AG09309 (cell line): ENCODE measurements around the gene NRP2.
A peak's percentile ranks its signal among the peaks of the same experiment; 100 is the strongest.

Experiments used
- DNase-seq: peaks from one replicate; pipeline ENCODE4 v3.0.0-alpha.2; 2010; ENCODE audit warnings: low read depth
- H3K4me3 ChIP-seq: 2 replicates; pipeline ENCODE4 v1.5.1; 2011; ENCODE audit warnings: mild to moderate bottlenecking, low read depth, low read length, moderate library complexity; ENCODE audit not compliant: control insufficient read depth
- TF ChIP-seq, protein P1 (sequence below): IDR thresholded peaks from 2 replicates; pipeline ENCODE4 v1.5.1; 2011; ENCODE audit warnings: mild to moderate bottlenecking, low read depth, low read length, inconsistent platforms; ENCODE audit not compliant: insufficient read depth, control insufficient read depth; ENCODE audit errors: missing control alignments

Gene NRP2

DNA sequence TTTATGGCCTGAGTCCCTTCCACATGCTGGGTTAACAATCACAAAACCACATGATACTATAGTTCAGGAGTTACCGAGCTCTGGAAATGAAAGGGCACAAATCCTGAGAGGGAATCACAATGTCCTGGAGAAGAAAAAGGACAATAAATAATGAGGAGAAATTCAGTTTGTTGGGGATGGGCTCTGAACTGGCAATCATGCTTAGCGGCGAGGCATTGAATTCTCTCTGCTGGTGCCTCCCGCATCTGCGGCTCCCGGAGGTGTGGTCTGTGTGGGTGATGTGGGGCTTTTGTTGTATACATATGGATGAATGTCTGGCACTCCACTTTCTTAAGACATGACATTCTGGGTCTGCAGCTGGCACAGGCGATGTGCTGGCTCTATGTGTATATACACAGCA lies 46.1 kb downstream of the NRP2 start:
- H3K4me3 ChIP-seq, result no peak overlapping the region
- TF ChIP-seq, protein P1, sequence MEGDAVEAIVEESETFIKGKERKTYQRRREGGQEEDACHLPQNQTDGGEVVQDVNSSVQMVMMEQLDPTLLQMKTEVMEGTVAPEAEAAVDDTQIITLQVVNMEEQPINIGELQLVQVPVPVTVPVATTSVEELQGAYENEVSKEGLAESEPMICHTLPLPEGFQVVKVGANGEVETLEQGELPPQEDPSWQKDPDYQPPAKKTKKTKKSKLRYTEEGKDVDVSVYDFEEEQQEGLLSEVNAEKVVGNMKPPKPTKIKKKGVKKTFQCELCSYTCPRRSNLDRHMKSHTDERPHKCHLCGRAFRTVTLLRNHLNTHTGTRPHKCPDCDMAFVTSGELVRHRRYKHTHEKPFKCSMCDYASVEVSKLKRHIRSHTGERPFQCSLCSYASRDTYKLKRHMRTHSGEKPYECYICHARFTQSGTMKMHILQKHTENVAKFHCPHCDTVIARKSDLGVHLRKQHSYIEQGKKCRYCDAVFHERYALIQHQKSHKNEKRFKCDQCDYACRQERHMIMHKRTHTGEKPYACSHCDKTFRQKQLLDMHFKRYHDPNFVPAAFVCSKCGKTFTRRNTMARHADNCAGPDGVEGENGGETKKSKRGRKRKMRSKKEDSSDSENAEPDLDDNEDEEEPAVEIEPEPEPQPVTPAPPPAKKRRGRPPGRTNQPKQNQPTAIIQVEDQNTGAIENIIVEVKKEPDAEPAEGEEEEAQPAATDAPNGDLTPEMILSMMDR, result no peak
- DNase-seq, result no peak

DNA sequence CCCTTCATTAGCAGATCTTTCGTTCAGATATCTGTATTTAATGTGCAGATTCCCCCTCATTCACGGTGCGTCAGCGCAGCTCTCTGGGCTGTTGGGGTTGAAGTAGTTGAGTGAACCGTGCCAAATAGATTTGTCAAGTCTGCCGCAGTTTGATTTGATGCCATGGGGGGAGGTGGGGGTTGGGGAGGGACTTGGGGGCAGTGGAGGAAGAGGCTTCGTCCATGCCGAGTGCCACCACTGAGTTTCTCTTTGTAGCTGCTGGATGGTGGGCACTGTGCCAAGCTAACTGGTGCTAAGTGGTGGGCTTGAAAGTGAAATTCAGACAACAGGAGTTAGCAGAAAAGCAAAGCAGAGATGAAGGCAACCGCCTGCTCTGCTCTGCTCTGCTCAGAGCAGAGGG lies 47.9 kb downstream of the NRP2 start:
- DNase-seq, result no peak
- H3K4me3 ChIP-seq, result no peak overlapping the region
- TF ChIP-seq, protein P1, result no peak

DNA sequence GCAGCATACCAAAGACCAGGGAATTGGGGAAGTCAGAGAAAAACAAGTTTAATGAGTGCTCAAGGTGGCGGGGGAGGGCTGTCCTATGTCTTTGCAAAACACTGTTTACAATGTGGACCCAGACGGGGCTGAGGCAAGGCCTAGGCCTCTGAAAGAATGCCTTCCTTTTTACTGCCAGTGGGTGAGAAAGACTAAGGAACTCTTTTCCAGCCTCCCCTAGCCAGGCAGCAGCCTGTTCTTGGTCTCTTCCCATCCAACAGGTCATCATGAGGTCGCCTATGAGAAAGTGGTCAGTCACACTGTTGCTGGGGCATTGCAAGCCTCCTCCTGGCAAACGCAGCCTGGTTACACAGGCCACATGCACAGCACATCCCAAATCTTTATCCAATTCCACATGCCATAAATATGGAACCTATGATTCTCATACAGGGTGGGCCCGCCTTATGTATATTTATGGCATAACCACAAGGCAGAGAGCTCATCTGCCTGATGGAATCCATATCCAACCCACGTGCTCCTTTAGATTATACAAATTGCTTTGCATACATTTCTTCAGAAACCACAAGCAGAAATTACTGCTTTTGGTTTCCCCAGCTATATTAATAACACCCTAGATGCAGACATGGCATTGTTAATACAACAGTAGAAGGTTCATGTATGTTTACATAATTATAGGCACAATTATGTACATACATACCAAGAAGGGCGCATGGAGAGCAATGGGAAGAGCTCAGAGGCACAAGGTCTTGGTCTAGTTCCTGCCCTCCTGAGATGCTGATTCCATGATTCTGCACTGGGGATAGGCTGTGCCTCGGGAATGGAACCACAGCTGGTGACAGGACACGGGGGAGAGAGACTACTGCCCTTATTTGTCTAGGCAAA lies 48.6 kb downstream of the NRP2 start:
- DNase-seq, result no peak
- H3K4me3 ChIP-seq, result no peak overlapping the region
- TF ChIP-seq, protein P1, result no peak

DNA sequence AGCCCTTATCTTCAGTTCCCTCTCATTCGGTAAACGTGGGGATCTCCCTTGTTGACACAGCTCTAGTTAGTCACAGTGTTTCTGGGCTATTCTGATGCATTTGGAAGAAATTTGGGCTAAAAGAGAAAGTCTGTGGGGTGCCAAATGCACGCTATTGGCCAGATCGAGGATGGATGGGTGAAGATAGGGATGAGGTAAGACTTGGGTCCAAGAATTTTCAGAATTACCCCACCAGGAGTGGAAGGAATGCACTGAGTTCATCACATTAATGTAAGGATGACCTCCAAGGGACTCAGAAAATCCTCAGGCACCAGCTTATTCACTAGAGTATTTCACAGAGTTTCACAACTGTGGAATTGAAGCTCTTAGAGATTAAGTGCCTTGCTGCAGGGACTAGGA lies 49.3 kb downstream of the NRP2 start:
- H3K4me3 ChIP-seq, result no peak overlapping the region
- TF ChIP-seq, protein P1, result no peak
- peak; percentile 92 for DNase-seq

DNA sequence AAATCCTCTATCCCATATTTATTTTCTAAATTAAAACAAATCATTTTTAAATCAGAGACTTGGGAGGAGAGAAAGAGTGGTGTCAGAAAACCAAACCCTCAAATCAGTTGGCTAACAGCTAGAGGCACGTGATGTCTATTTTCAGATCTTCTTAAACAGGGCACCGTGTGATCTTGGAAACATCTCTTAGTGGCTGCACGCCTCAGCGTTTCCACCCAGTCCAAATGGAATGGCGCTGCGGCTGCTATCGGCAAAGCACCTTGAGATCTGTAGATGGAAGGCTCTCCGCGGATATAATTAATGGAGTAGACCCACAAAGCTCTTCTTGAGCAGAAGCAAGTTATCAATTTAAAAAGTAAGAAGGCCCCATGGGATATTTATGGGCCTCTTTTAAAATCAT lies 50.0 kb downstream of the NRP2 start:
- TF ChIP-seq, protein P1, result no peak
- no peak for DNase-seq
- H3K4me3 ChIP-seq, result no peak overlapping the region

DNA sequence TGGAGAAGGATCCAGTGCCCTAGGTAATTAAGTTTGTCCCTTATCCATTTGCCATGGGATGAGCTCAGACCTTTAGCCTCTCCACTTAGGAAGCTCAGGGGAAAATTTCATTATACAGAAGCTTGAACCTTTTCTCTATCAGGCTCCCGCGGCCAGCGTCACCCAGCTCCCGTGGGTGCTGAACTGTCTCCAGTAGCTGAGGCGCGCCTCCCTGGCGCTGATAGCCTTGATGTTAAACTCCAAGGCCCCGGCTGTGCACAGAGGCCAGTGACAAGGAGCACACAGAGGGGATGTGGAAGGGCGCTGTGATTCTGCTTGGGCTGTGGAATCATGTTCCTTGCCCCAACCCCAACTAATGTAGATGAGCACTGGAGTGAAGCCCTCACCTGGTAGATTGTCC lies 50.8 kb downstream of the NRP2 start:
- no peak for DNase-seq
- TF ChIP-seq, protein P1, result no peak
- H3K4me3 ChIP-seq, result no peak overlapping the region
